AG20443 (cell line): ENCODE data around the gene GHRL.

Experiments
- DNase-seq: peaks from one replicate; pipeline ENCODE4 v3.0.0; 2012; ENCODE audit warnings: low spot score, mixed read lengths

Gene GHRL

GRCh38 chr3:10292505-10293419, at the start of gene GHRL:
TSS of gene GHRL (minus strand) at chr3:10292947. CDS start at chr3:10290180, 2,767 bp downstream.
- no peak for DNase-seq

- no peak for DNase-seq
Measured at GRCh38 chr3:10341901-10342398, 49.2 kb upstream of the GHRL start.

- no peak for DNase-seq
Measured at GRCh38 chr3:10340476-10340875, 47.7 kb upstream of the GHRL start.

GRCh38 chr3:10340046-10340445, 47.3 kb upstream of the GHRL start:
- no peak for DNase-seq

GRCh38 chr3:10339376-10339955, 46.7 kb upstream of the GHRL start:
- no peak for DNase-seq

- DNase-seq: no peak
Measured at GRCh38 chr3:10338591-10339353, 46.0 kb upstream of the GHRL start.

GRCh38 chr3:10338164-10338470, 45.4 kb upstream of the GHRL start:
- no peak for DNase-seq

GRCh38 chr3:10337323-10338163, 44.8 kb upstream of the GHRL start:
- no peak for DNase-seq

GRCh38 chr3:10336761-10337160, 44.0 kb upstream of the GHRL start:
- DNase-seq: no peak

- DNase-seq: no peak
Measured at GRCh38 chr3:10335871-10336622, 43.3 kb upstream of the GHRL start.

- DNase-seq: no peak
Measured at GRCh38 chr3:10335190-10335738, 42.5 kb upstream of the GHRL start.

GRCh38 chr3:10334459-10334858, 41.7 kb upstream of the GHRL start:
- peak; percentile 87 for DNase-seq

GRCh38 chr3:10334042-10334441, 41.3 kb upstream of the GHRL start:
- no peak for DNase-seq

GRCh38 chr3:10333349-10333650, 40.6 kb upstream of the GHRL start:
- DNase-seq: no peak

GRCh38 chr3:10332481-10333348, 40.0 kb upstream of the GHRL start:
- DNase-seq: no peak

- no peak for DNase-seq
Measured at GRCh38 chr3:10331320-10331719, 38.6 kb upstream of the GHRL start.

- no peak for DNase-seq
Measured at GRCh38 chr3:10330319-10330718, 37.6 kb upstream of the GHRL start.

GRCh38 chr3:10329495-10330015, 36.8 kb upstream of the GHRL start:
- DNase-seq: no peak

GRCh38 chr3:10328460-10329071, 35.8 kb upstream of the GHRL start:
- no peak for DNase-seq
